Purkinje cell (primary cell): Measurements from ENCODE around the gene MLLT3. TPM values are rescaled to one million over a fixed set of nuclear protein-coding genes. Genes with fewer than 3 reads are reported as not detected.

Experiments used
- polyA plus RNA-seq: library from polyadenylated mRNA; unstranded; fragments of >200 nt; fragmentation: Nextera tagmentation; gene quantifications from 2 replicates; pipeline ENCODE4 v1.2.1, GENCODE V29; 2014

MLLT3 gene
- polyA plus RNA-seq, result 16.3 and 26.2 TPM in 2 replicates

DNA sequence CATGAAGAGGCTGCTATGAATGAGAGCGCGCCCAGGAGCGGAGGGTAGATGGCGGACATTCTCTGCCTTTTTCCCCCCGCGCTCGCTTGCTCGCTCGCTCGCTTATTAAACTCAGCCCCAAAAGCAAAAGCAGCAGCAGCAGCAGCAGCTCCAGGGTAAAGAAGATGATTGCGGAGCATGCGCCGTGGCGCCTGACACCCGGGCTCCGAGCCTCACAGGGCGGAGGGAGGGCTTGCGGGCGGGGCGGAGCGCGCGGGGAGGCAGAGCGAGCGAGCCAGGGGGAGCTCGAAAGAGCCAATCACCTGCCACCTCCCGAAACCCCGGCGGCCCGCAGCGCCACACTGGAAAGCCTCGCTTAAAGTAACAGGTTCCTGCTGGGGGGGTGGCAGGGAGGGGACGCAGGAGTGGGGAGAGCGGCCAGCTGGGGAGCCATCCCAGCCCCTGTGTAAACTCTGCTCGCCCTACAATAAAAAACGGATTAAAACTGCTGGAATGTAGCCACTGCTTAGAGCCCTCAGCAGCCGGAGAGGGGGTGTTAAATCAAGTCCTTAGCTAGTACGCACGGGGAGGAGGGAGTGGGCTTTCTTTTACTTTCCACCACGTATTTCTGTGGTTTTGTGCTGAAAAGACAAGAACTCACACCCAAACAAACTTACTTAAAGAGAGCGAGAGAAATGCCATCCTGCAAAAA, at the start of gene MLLT3:
Gene MLLT3, minus strand, starts transcription at position 170 of the 691 bp plus-strand sequence.

Other genes with a start within 250 kb of the MLLT3 start
- gene FOCAD, start 61.8 kb upstream of the MLLT3 start, polyA plus RNA-seq, result 24.4 and 30.7 TPM in 2 replicates